Fibroblast of lung (primary cell): ENCODE data around the gene CMTR1. TPM values are rescaled to one million over a fixed set of nuclear protein-coding genes. Genes with fewer than 3 reads are reported as not detected.

Source experiments
- DNase-seq, 2 donors: peaks; one replicate each; pipeline versions ENCODE4 v3.0.0 to v3.0.0-alpha.2; 2010; ENCODE audit warnings: low read depth in 2 of 2
- H2AFZ ChIP-seq: 2 replicates; pipeline ENCODE4 v1.5.1; 2012; ENCODE audit warnings: low read length, control low read depth, inconsistent platforms
- H3K27ac ChIP-seq: 2 replicates; pipeline ENCODE4 v1.5.1; 2011; ENCODE audit warnings: low read length, control low read depth; ENCODE audit not compliant: insufficient read depth
- H3K27me3 ChIP-seq: 2 replicates; pipeline ENCODE4 v1.5.1; 2011; ENCODE audit warnings: mild to moderate bottlenecking, low read length; ENCODE audit not compliant: control insufficient read depth, insufficient read depth
- H3K36me3 ChIP-seq: 2 replicates; pipeline ENCODE4 v1.5.1; 2011; ENCODE audit warnings: low read length; ENCODE audit not compliant: control insufficient read depth, insufficient read depth
- H3K4me1 ChIP-seq: 2 replicates; pipeline ENCODE4 v1.5.1; 2011; ENCODE audit warnings: low read length; ENCODE audit not compliant: control insufficient read depth, insufficient read depth; ENCODE audit errors: extremely low read depth
- H3K4me2 ChIP-seq: 2 replicates; pipeline ENCODE4 v1.5.1; 2011; ENCODE audit warnings: low read length, control low read depth; ENCODE audit not compliant: insufficient read depth; ENCODE audit errors: extremely low read depth
- H3K4me3 ChIP-seq, 4 experiments: fragments of 200-600 bp in 1 of 4; sonication (generic) in 1 of 4; replicated peaks in 1 of 4; 2 replicates each; pipeline ENCODE4 v1.5.1; 2011 to 2016; ENCODE audit warnings: low read length in 4 of 4, low read depth in 3 of 4, mild to moderate bottlenecking in 3 of 4, control low read depth in 2 of 4, inconsistent platforms in 1 of 4, mixed read lengths in 1 of 4; ENCODE audit not compliant: insufficient read depth in 1 of 4; ENCODE audit errors: control extremely low read depth in 1 of 4
- H3K79me2 ChIP-seq: 2 replicates; pipeline ENCODE4 v1.5.1; 2012; ENCODE audit warnings: mild to moderate bottlenecking, low read length, inconsistent platforms; ENCODE audit not compliant: control insufficient read depth, insufficient read depth
- H3K9ac ChIP-seq: 2 replicates; pipeline ENCODE4 v1.5.1; 2011; ENCODE audit warnings: mild to moderate bottlenecking, low read length, control low read depth; ENCODE audit not compliant: insufficient read depth
- H3K9me3 ChIP-seq: 2 replicates; pipeline ENCODE4 v1.5.1; 2012; ENCODE audit warnings: low read depth, low read length; ENCODE audit not compliant: control insufficient read depth, insufficient read depth
- H4K20me1 ChIP-seq: 2 replicates; pipeline ENCODE4 v1.5.1; 2011; ENCODE audit warnings: low read length; ENCODE audit not compliant: control insufficient read depth, insufficient read depth; ENCODE audit errors: extremely low read depth
- CTCF ChIP-seq, 2 donors: IDR thresholded peaks in 1 of 2; conservative IDR thresholded peaks in 1 of 2; 1 replicate in 1 of 2; 2 replicates in 1 of 2; pipeline ENCODE4 v1.5.1; 2011 to 2012; ENCODE audit warnings: low read length in 2 of 2, control low read depth in 1 of 2, inconsistent platforms in 1 of 2, low read depth in 1 of 2, mild to moderate bottlenecking in 1 of 2
- EZH2 ChIP-seq: IDR thresholded peaks from 2 replicates; pipeline ENCODE4 v1.5.1; 2012; ENCODE audit warnings: low read length, control low read depth, mild to moderate bottlenecking; ENCODE audit errors: missing control alignments
- polyA plus RNA-seq, 2 donors: library from polyadenylated mRNA; depleted of rRNA in 1 of 2; stranded (reverse) in 1 of 2; unstranded in 1 of 2; fragments of >200 nt; gene quantifications; 2 replicates each; pipeline ENCODE4 v1.2.1, GENCODE V29; 2011 to 2012; ENCODE audit warnings: missing spikeins in 1 of 2
- total RNA-seq: library from RNA; depleted of rRNA; stranded (reverse); fragments of >200 nt; gene quantifications from 2 replicates; pipeline ENCODE4 v1.2.1, GENCODE V29; 2014

The CMTR1 gene
- total and polyA plus RNA-seq, 2 donors (not counting 1 experiment from before 2014, with no cell fraction given), result 27.0 to 44.8 TPM

- no peaks in the 10 kb centered on the region for H3K4me1 ChIP-seq
- H3K9ac ChIP-seq, result no peak overlapping the region
- no peak overlapping the region for H3K4me3 ChIP-seq
- H3K27ac ChIP-seq, result no peak overlapping the region
- TF ChIP-seq CTCF (conservative IDR thresholded peaks at IDR 0.05 in 1 of 2, IDR thresholded peaks at IDR 0.05 in 1 of 2; ENCODE audit: low read depth in 1 of 2, low read length in 2 of 2) (no peak), EZH2 (no peak)
- peaks cover 30% of the 10 kb centered on the region for H3K36me3 ChIP-seq
- no peaks in the 10 kb centered on the region for H3K9me3 ChIP-seq
- H4K20me1 ChIP-seq, result no peaks in the 10 kb centered on the region
- DNase-seq, result no peak
- no peaks in the 10 kb centered on the region for H3K79me2 ChIP-seq
- H3K4me2 ChIP-seq, result no peak overlapping the region
- no peak overlapping the region for H2AFZ ChIP-seq
- H3K27me3 ChIP-seq, result no peaks in the 10 kb centered on the region
These were observed 46.3 kb downstream of the CMTR1 start for GRCh38 chr6:37479266-37479854.

DNA sequence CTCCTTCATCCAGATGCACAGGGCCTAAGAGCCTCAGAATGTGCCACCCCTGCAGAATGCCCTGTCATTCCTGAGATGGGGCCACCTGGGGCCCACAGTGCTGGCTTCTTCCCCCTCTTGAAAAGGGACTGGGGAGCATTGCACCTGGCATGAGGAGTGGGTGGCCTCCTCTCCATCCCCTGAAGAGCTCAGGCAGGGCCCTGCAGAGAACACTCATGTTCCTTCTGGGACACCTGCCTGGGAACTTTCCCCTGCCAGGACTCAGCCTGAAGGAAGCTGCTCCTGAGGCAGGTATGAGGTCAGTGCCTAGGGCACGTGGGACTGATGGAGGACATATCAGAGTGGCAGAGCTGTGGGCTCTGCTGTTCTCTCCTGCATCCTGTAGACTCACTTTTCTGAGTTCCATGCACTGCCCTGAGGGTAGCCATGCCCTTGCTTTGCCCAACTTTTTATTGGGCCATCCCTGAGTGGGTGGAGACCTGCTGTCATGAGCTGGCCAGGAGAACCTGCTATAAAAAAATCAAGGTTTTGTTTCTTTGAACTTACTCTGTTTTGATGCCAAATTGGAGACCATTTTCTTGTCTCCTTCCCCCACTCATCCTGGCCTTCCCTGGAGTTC, 47.2 kb downstream of the CMTR1 start:
- Histone ChIP-seq H3K4me1 (no peaks in the 10 kb centered on the region), H3K27me3 (no peaks in the 10 kb centered on the region), H3K4me3 (no peak overlapping the region), H4K20me1 (no peaks in the 10 kb centered on the region), H3K4me2 (no peak overlapping the region), H2AFZ (no peak overlapping the region), H3K9ac (no peak overlapping the region), H3K9me3 (no peaks in the 10 kb centered on the region), H3K27ac (no peak overlapping the region), H3K36me3 (peaks cover 24% of the 10 kb centered on the region), H3K79me2 (no peaks in the 10 kb centered on the region)
- no peak for DNase-seq
- no peak for TF ChIP-seq CTCF (conservative IDR thresholded peaks at IDR 0.05 in 1 of 2, IDR thresholded peaks at IDR 0.05 in 1 of 2; ENCODE audit: low read depth in 1 of 2, low read length in 2 of 2)
- TF ChIP-seq EZH2, result no peak

DNA sequence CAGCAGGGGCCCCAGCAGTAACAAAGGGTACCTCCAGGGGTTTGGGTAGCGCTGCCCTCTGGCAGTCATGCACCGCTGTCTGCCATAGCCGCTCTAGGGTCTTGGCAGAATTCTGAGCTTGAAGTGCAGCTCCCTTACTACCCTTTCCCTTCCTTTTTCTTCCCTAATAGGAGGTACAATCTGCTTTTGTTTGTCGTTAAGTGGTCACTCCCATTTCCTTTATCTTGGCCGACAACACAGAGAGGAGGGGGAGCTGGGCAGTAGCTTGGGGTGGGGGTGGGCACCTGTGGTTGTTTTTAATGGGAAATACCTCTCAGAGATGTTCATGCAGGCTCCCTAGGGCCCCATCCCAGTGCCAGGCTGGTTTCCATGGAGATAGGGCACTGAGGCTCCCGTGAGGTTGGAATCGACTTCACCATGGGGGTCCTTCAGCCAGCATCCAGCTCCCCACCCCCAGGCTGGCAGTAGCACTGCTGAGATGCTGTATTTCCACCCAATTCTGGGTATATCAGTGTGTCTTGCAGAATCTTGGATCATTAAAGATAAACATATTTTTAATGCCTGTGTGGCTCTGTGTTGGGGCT, 48.0 kb downstream of the CMTR1 start:
- Histone ChIP-seq H3K4me1 (no peaks in the 10 kb centered on the region), H3K4me3 (no peak overlapping the region), H4K20me1 (no peaks in the 10 kb centered on the region), H3K4me2 (no peak overlapping the region), H2AFZ (no peak overlapping the region), H3K79me2 (no peaks in the 10 kb centered on the region), H3K27ac (no peak overlapping the region), H3K9ac (no peak overlapping the region), H3K9me3 (no peaks in the 10 kb centered on the region), H3K36me3 (peaks cover 22% of the 10 kb centered on the region), H3K27me3 (no peaks in the 10 kb centered on the region)
- DNase-seq, result no peak
- TF ChIP-seq CTCF (conservative IDR thresholded peaks at IDR 0.05 in 1 of 2, IDR thresholded peaks at IDR 0.05 in 1 of 2; ENCODE audit: low read depth in 1 of 2, low read length in 2 of 2) (no peak), EZH2 (no peak)
